Fibroblast of villous mesenchyme (primary cell): ENCODE data around the gene IL17RD. TPM values are rescaled to one million over a fixed set of nuclear protein-coding genes. Genes with fewer than 3 reads are reported as not detected.

Experiments
- DNase-seq: peaks from one replicate; pipeline ENCODE4 v3.0.0-alpha.2; 2010; ENCODE audit warnings: low read depth
- H3K4me3 ChIP-seq: 2 replicates; pipeline ENCODE4 v1.5.1; 2011; ENCODE audit warnings: low read depth, mild to moderate bottlenecking, low read length
- CTCF ChIP-seq: IDR thresholded peaks from 2 replicates; pipeline ENCODE4 v1.5.1; 2012; ENCODE audit warnings: low read depth, mild to moderate bottlenecking, low read length; ENCODE audit not compliant: insufficient read depth
- total RNA-seq: library from RNA; depleted of rRNA; stranded (reverse); fragments of >200 nt; gene quantifications from 2 replicates; pipeline ENCODE4 v1.2.3, GENCODE V29; 2012

Gene IL17RD
- total RNA-seq, 1 donor = 0.86 TPM

DNA sequence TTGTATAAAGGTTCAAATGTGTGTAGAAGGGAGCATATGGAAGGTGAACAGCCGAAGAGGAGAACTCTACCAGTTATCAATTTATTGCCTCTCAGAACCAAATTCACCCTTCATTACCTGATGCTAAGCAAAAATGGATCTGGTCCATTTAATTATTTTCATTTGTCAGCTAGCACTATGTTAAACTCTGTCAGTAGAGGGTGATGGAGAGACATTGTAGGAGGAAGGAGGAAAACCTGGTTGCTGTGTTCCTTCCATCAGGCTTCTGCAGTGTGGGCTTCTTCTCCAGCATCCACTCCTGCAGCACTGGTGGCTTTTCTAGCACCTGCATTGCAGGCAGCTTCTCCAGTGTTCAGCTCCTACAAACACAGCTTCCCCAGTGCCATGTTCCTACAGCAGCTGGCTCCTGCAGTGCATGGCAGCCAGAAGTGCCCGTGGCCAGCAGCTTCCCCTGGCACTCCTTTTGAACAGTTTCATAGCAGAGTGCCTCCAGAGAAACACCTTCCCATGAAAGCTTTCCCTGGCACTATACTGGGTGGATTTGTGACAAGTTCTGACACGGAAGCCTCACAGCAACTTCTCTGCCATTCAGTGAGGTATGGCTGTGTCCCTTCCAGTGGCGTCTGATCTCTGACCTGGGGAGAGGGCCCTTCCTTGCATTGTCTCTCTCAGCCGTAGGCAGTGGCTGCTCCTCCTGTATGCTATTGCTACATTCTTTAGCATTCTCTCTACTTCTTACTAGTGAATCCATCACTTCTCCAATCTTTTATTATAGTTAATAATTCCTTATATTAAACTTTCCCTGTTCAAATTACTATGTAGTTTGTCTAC, 14.6 kb upstream of the IL17RD start:
- DNase-seq = peak; percentile 19
- peak; percentile 54 for TF ChIP-seq CTCF
- H3K4me3 ChIP-seq = no peak overlapping the region

- H3K4me3 ChIP-seq = no peak overlapping the region
- no peak for DNase-seq
- TF ChIP-seq CTCF = no peak
Measured at GRCh38 chr3:57176045-57176444, 10.9 kb upstream of the IL17RD start.

DNA sequence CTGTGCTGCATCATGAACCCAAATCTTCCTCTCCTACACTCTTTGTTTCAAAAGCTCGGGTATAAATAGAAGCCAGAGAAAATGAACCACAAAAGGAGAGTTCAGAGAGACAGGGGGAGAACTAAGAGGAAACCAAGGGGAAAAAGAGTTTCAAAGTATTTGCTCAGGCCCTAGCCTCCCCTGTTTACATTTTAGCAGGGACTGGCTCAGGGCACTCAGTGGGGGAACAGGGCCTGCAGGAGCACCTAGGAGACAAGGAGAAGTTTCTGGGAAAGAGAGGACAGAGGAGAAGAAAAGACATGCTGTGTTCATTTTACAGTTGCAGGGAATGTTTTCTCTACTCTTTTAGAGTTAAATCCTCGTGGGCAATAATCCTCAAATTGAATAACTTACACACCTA, 8.5 kb upstream of the IL17RD start:
- no peak for DNase-seq
- no peak for TF ChIP-seq CTCF
- H3K4me3 ChIP-seq = no peak overlapping the region

DNA sequence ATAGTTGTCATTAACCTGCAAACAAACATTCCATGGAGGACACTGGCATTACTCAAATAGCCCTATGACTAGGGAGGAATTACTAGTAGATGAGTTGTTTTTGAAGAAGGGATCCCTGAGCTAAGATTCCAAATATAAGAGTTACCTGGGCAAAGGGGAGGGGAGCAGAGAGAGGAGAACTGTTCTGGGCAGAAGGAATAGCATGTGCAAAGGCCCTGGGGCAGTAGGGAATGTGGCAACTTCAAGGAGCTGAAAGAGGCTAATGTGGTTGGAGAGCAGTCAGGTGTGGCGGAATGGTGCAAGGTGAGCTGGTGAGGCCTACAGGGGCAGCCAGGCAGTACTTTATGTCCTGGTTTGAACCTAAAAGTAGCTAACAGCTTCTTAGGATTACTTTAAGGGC, 5.8 kb upstream of the IL17RD start:
- DNase-seq = no peak
- no peak for TF ChIP-seq CTCF
- H3K4me3 ChIP-seq = no peak overlapping the region

- DNase-seq = peak; percentile 75
- peak overlapping the region; percentile 50 for H3K4me3 ChIP-seq
- peak; percentile 81 for TF ChIP-seq CTCF
Measured at GRCh38 chr3:57169872-57170623, 4.9 kb upstream of the IL17RD start.

- TF ChIP-seq CTCF = no peak
- no peak overlapping the region for H3K4me3 ChIP-seq
- no peak for DNase-seq
Measured at GRCh38 chr3:57169108-57169507, 4.0 kb upstream of the IL17RD start.

- TF ChIP-seq CTCF = no peak
- DNase-seq = no peak
- no peak overlapping the region for H3K4me3 ChIP-seq
Measured at GRCh38 chr3:57168151-57168550, 3.0 kb upstream of the IL17RD start.
